Neural crest cell (in vitro differentiated cells): Measurements from ENCODE around the gene PCYT1B. TPM values are rescaled to one million over a fixed set of nuclear protein-coding genes. Genes with fewer than 3 reads are reported as not detected.

Source experiments
- DNase-seq: peaks from one replicate; pipeline ENCODE4 v3.0.0; 2021; ENCODE audit warnings: low read depth, mixed read lengths, low spot score
- H3K27ac Mint-ChIP-seq: one replicate; pipeline ENCODE4 v1.8.0; 2021; ENCODE audit warnings: mild to moderate bottlenecking, mixed read lengths; ENCODE audit not compliant: unreplicated experiment
- H3K27me3 Mint-ChIP-seq: 2 replicates; pipeline ENCODE4 v1.8.0; 2021; ENCODE audit warnings: low read depth, mild to moderate bottlenecking, mixed read lengths
- H3K36me3 Mint-ChIP-seq: 2 replicates; pipeline ENCODE4 v1.8.0; 2021; ENCODE audit warnings: low read depth, mild to moderate bottlenecking, mixed read lengths
- H3K4me1 Mint-ChIP-seq: 2 replicates; pipeline ENCODE4 v1.8.0; 2021; ENCODE audit warnings: mixed read lengths
- H3K4me3 Mint-ChIP-seq: one replicate; pipeline ENCODE4 v1.8.0; 2021; ENCODE audit warnings: mild to moderate bottlenecking, mixed read lengths
- H3K9me3 Mint-ChIP-seq: 2 replicates; pipeline ENCODE4 v1.8.0; 2021; ENCODE audit warnings: mixed read lengths
- total RNA-seq: library from RNA; stranded (reverse); gene quantifications from 2 replicates; pipeline ENCODE4 v1.2.1, GENCODE V29; 2021
- TF ChIP-seq, protein P1 (sequence below): fragments of 200-600 bp; sonication (generic); conservative IDR thresholded peaks from 2 replicates; pipeline ENCODE4 v1.5.0; 2021; ENCODE audit warnings: antibody characterized with exemption, mild to moderate bottlenecking

Gene PCYT1B
- total RNA-seq, 1 donor from 2014 or later, result 32.3 TPM

DNA sequence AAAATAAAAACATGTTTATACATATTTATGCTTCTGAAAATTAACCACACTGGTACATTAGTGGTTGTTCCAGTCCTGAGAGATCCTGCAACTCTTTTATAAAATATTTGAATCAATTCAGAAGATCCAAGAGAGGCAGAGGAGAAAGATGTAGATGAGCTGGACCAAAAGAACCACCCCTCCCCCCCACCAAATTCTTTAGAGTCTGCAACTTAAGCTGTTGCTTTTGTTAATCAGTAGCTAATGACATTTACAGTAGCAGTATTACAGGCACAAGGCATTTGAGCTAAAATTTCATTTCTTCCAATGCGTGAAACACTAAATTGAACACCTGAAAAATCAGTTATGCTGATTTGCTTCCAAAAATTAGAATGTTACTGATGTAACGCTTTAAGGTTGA lies 120.5 kb downstream of the PCYT1B start:
- H3K4me1 Mint-ChIP-seq, result peaks cover 44% of the 10 kb centered on the region
- H3K9me3 Mint-ChIP-seq, result no peaks in the 10 kb centered on the region
- H3K27me3 Mint-ChIP-seq, result no peaks in the 10 kb centered on the region
- H3K36me3 Mint-ChIP-seq, result peaks cover 10% of the 10 kb centered on the region
- H3K4me3 Mint-ChIP-seq, result no peak overlapping the region
- TF ChIP-seq, protein P1, sequence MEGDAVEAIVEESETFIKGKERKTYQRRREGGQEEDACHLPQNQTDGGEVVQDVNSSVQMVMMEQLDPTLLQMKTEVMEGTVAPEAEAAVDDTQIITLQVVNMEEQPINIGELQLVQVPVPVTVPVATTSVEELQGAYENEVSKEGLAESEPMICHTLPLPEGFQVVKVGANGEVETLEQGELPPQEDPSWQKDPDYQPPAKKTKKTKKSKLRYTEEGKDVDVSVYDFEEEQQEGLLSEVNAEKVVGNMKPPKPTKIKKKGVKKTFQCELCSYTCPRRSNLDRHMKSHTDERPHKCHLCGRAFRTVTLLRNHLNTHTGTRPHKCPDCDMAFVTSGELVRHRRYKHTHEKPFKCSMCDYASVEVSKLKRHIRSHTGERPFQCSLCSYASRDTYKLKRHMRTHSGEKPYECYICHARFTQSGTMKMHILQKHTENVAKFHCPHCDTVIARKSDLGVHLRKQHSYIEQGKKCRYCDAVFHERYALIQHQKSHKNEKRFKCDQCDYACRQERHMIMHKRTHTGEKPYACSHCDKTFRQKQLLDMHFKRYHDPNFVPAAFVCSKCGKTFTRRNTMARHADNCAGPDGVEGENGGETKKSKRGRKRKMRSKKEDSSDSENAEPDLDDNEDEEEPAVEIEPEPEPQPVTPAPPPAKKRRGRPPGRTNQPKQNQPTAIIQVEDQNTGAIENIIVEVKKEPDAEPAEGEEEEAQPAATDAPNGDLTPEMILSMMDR, result no peak
- no peak for DNase-seq
- H3K27ac Mint-ChIP-seq, result no peak overlapping the region

DNA sequence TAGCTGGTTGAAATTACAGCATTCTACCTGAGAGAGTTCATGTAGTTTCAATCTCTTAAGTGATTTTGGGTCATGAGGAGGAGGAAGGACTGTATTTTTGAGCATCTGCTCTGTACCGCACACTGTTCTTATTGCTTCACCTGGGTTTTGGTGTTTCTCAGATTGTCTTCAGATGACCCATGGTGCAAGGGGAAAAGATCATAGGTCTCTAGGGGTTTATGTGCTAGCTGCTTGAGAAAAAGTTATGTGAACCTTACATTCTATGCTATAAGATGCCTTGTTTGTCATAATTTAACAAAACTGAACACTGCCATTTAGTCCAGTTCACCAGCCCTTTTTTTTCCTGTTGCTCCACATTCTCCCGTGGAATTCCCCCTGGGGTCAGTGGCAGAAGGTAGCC lies 121.7 kb downstream of the PCYT1B start:
- H3K27ac Mint-ChIP-seq, result no peak overlapping the region
- TF ChIP-seq, protein P1, result no peak

DNA sequence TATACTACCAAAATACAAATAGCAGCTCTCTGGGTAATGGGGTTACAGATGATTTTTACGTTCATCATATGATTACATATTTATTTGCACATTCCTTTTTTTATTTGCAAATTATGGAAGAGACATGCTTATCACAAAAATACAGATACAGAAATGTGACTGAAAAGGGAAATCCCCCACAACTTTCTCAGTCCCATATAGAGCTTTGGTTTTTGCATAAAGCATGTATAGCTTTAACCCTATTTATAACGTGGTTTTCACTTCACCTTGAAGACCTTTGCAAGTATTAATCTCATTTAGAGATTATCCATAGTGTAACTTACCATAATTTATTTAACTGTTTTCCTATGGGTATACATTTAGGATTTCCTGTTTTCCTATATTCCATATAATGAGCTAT lies 126.7 kb downstream of the PCYT1B start:
- Mint-ChIP-seq H3K4me1 (peaks cover under 1% of the 10 kb centered on the region), H3K9me3 (no peaks in the 10 kb centered on the region), H3K4me3 (no peak overlapping the region), H3K27me3 (no peaks in the 10 kb centered on the region), H3K36me3 (peaks cover 6% of the 10 kb centered on the region), H3K27ac (no peak overlapping the region)
- no peak for DNase-seq
- TF ChIP-seq, protein P1, result no peak

More for the DNA sequence above, 121.7 kb downstream of the PCYT1B start:
- peaks cover 41% of the 10 kb centered on the region for H3K4me1 Mint-ChIP-seq
- H3K9me3 Mint-ChIP-seq, result no peaks in the 10 kb centered on the region
- no peaks in the 10 kb centered on the region for H3K27me3 Mint-ChIP-seq
- peaks cover 7% of the 10 kb centered on the region for H3K36me3 Mint-ChIP-seq
- no peak overlapping the region for H3K4me3 Mint-ChIP-seq
- no peak for DNase-seq

DNA sequence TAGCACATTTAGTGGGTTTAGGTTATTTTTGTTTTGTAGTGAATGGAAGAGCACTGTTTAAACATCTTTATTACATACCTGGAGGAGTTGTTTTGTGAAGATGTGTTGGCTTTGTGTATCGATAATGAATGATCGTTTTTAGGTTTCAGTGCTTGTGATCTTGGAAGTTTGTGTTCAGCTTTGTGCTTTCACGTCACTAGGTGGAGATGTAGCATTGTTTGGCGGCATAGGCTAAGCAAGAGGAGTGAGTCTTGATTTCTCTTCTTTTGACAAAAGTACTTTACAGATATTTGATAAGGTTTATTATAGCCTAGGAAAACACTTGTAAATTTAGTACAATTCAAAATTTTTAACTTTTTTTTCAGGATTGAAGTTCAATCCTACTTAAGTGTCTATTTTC lies 131.7 kb downstream of the PCYT1B start:
- TF ChIP-seq, protein P1, result peak; percentile 61
- Mint-ChIP-seq H3K27me3 (no peaks in the 10 kb centered on the region), H3K27ac (no peak overlapping the region), H3K4me3 (no peak overlapping the region), H3K36me3 (no peaks in the 10 kb centered on the region), H3K4me1 (peaks cover 4% of the 10 kb centered on the region), H3K9me3 (no peaks in the 10 kb centered on the region)
- no peak for DNase-seq

DNA sequence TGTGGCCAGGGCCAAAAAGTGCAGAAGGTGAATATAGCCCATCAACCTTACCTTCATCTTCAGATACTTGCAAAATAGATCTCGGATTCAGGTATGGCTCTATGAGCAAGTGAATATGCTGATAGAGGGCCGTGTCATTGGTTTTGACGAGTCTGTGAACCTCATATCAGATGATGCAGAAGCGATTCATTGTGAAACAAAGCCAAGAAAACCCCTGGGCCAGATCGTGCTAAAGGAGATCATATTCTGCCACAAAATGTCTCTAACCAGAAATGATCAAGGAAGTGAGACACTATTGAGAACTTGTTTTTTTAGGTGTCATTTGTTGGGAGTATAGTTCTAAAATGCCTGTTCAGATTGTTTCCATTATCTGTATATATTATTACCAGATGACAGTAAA lies 133.7 kb downstream of the PCYT1B start:
- H3K4me1 Mint-ChIP-seq, result peaks cover 4% of the 10 kb centered on the region
- H3K9me3 Mint-ChIP-seq, result no peaks in the 10 kb centered on the region
- H3K27me3 Mint-ChIP-seq, result no peaks in the 10 kb centered on the region
- H3K4me3 Mint-ChIP-seq, result no peak overlapping the region
- TF ChIP-seq, protein P1, result no peak
- DNase-seq, result no peak
- H3K36me3 Mint-ChIP-seq, result no peaks in the 10 kb centered on the region
- H3K27ac Mint-ChIP-seq, result no peak overlapping the region

DNA sequence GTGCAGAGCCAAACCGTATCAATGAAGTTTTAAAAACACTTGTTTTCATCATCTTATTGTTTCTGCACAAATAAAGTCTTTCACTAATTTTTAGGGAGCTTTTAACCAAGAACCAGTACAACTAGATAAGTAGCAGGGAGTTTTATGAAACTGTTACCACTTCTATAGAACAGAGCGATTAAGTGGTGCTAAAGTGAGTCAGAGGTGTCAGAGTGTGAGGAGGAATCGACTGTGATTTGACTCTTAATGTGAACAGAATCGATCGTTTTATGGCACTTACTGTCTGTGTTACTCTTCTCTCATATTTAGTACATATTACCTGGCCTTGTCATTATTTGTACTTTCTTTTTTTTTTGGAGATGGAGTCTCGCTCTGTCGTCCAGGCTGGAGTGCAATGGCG lies 138.8 kb downstream of the PCYT1B start:
- TF ChIP-seq, protein P1, result no peak
- H3K4me1 Mint-ChIP-seq, result no peaks in the 10 kb centered on the region
- no peak overlapping the region for H3K27ac Mint-ChIP-seq
- peaks cover 13% of the 10 kb centered on the region for H3K36me3 Mint-ChIP-seq
- H3K27me3 Mint-ChIP-seq, result no peaks in the 10 kb centered on the region
- no peak for DNase-seq
- no peak overlapping the region for H3K4me3 Mint-ChIP-seq
- H3K9me3 Mint-ChIP-seq, result no peaks in the 10 kb centered on the region
